ENCODE results near the gene DDX1. TPM values are rescaled to one million over a fixed set of nuclear protein-coding genes. Genes with fewer than 3 reads are reported as not detected.
"Not testable (repeated sequence)": the region's sequence is repeated elsewhere in the genome, so short reads cannot be mapped to it uniquely, and the experiment has no call there.

Gene DDX1
- 36.1 TPM for total RNA-seq (2013)
- polyA plus RNA-seq (10 to 100 TPM; 14.1 to 35.4 (median 30.1) TPM), polyA minus RNA-seq (9.3 and 11.6 TPM in 2 replicates), total RNA-seq (16.5 to 38.2 (median 22.3) reads per million in 11 experiments)

GRCh38 chr2:15591692-15592463 lies at the start of gene DDX1:
DDX1 (plus strand) TSS chr2:15591868; CDS start chr2:15591934, 66 bp downstream.
- Histone ChIP-seq H3K4me3 (replicated peaks in 1 of 3; ENCODE audit: low read depth in 2 of 3, low read length in 3 of 3) (peak within 1 kb of the TSS; percentile 84 to 96 (median 94)), H3K79me2 (ENCODE audit: insufficient read depth, low read length) (peaks cover 33% of the 10 kb centered on the region), H4K20me1 (ENCODE audit: insufficient read depth, low read length) (peaks cover 15% of the 10 kb centered on the region), H3K9me3 (replicated peaks in 1 of 2; ENCODE audit: control insufficient read depth in 1 of 2, insufficient read depth in 1 of 2, low read length in 2 of 2) (no peaks in the 10 kb centered on the region), H3K27me3 (ENCODE audit: control insufficient read depth in 2 of 2, insufficient read depth in 2 of 2, low read length in 2 of 2) (no peaks in the 10 kb centered on the region), H3K4me1 (ENCODE audit: control insufficient read depth in 1 of 2, insufficient read depth in 2 of 2, low read length in 2 of 2) (peaks cover 17 to 22% of the 10 kb centered on the region in 2 donors), H3K9ac (ENCODE audit: insufficient read depth, low read length, poor library complexity, severe bottlenecking) (peak within 1 kb of the TSS; percentile 90), H3K27ac (ENCODE audit: low read depth in 1 of 2, low read length in 2 of 2) (peak within 1 kb of the TSS; percentile 82 to 84), H3K4me2 (replicated peaks; ENCODE audit: extremely low read depth, low read length, poor library complexity, severe bottlenecking) (peak within 1 kb of the TSS; percentile 93), H3K36me3 (replicated peaks in 1 of 2; ENCODE audit: control insufficient read depth in 1 of 2, insufficient read depth in 2 of 2, low read length in 2 of 2) (peaks cover 18 to 25% of the 10 kb centered on the region in 2 donors), H2AFZ (ENCODE audit: insufficient read depth, low read depth, low read length, poor library complexity, severe bottlenecking) (peak within 1 kb of the TSS; percentile 90)
- peak within 1 kb of the TSS; percentile 93 to 97 for H3K4me3 Mint-ChIP-seq
- under 1% methylated on average over 65 of the region's 68 CpGs for WGBS (ENCODE audit: insufficient coverage)
- peak within 1 kb of the TSS; percentile 83 to 94 (median 90) for H3K27ac Mint-ChIP-seq
- H3K4me1 Mint-ChIP-seq: peaks cover 25% of the 10 kb centered on the region
- H3K36me3 Mint-ChIP-seq: peaks cover 20 to 24% of the 10 kb centered on the region in 2 donors
- no peak for TF ChIP-seq CTCF (IDR thresholded peaks at IDR 0.05)
- H3K9me3 Mint-ChIP-seq: no peaks in the 10 kb centered on the region
- DNase-seq: peak; percentile 76 to 82 (median 80)
- H3K27me3 Mint-ChIP-seq (ENCODE audit: low read depth in 3 of 3): peaks cover 0 to 4% (median under 1%) of the 10 kb centered on the region in 3 donors
- intact Hi-C loops (cut with micrococcal nuclease): no loop called here

- H3K27me3 Mint-ChIP-seq (ENCODE audit: low read depth in 3 of 3); H3K27ac ChIP-seq (ENCODE audit: low read depth in 1 of 2, low read length in 2 of 2); H3K4me3 Mint-ChIP-seq; H3K9me3 Mint-ChIP-seq; H2AFZ ChIP-seq (ENCODE audit: insufficient read depth, low read depth, low read length, poor library complexity, severe bottlenecking); H4K20me1 ChIP-seq (ENCODE audit: insufficient read depth, low read length); H3K9ac ChIP-seq (ENCODE audit: insufficient read depth, low read length, poor library complexity, severe bottlenecking); H3K9me3 ChIP-seq (replicated peaks in 1 of 2; ENCODE audit: control insufficient read depth in 1 of 2, insufficient read depth in 1 of 2, low read length in 2 of 2); H3K79me2 ChIP-seq (ENCODE audit: insufficient read depth, low read length); H3K4me1 Mint-ChIP-seq; H3K4me2 ChIP-seq (replicated peaks; ENCODE audit: extremely low read depth, low read length, poor library complexity, severe bottlenecking); H3K4me1 ChIP-seq (ENCODE audit: control insufficient read depth in 1 of 2, insufficient read depth in 2 of 2, low read length in 2 of 2); intact Hi-C loops (cut with micrococcal nuclease); H3K27ac Mint-ChIP-seq; H3K4me3 ChIP-seq (replicated peaks in 1 of 3; ENCODE audit: low read depth in 2 of 3, low read length in 3 of 3); DNase-seq; H3K27me3 ChIP-seq (ENCODE audit: control insufficient read depth in 2 of 2, insufficient read depth in 2 of 2, low read length in 2 of 2): not testable (repeated sequence)
- no CpG with 5 or more reads among the region's 6 CpGs for WGBS (ENCODE audit: insufficient coverage)
- peaks cover 16 to 26% of the 10 kb centered on the region in 2 donors for H3K36me3 Mint-ChIP-seq
- H3K36me3 ChIP-seq (replicated peaks in 1 of 2; ENCODE audit: control insufficient read depth in 1 of 2, insufficient read depth in 2 of 2, low read length in 2 of 2): peaks cover 6 to 26% of the 10 kb centered on the region in 2 donors
Observed at GRCh38 chr2:15542269-15542668, 49.4 kb upstream of the DDX1 start.
